H1 (cell line): ENCODE data around the gene CYP1A2. TPM values are rescaled to one million over a fixed set of nuclear protein-coding genes. Genes with fewer than 3 reads are reported as not detected.

ENCODE experiments used
- CTCF ChIA-PET: fragments of 300-600 bp; sonication (Branson Sonifier 250); formaldehyde crosslinking; loops from one replicate; lab custom pipeline; 2021; ENCODE audit not compliant: partially characterized antibody; lab: Charles Lee
- POLR2A ChIA-PET: fragments of 300-600 bp; sonication (Branson Sonifier 250); formaldehyde crosslinking; loops from one replicate; lab custom pipeline; 2021; ENCODE audit warnings: inconsistent platforms; ENCODE audit not compliant: partially characterized antibody; lab: Charles Lee
- DNase-seq, 2 experiments: peaks; one replicate each; pipeline versions ENCODE4 v3.0.0 to v3.0.0-alpha.2; 2010 to 2022; ENCODE audit warnings: low spot score in 2 of 2, low read depth in 1 of 2, mixed read lengths in 1 of 2
- FAIRE-seq: peaks from 2 replicates; lab custom pipeline; 2011; peaks lifted over from hg19 to GRCh38; lab: Jason Lieb, UNC
- H2AFZ ChIP-seq: 2 replicates; pipeline ENCODE4 v1.8.1; 2012; ENCODE audit warnings: low read length, inconsistent platforms
- H2AK5ac ChIP-seq: 2 replicates; pipeline ENCODE4 v1.6.1; 2013; ENCODE audit warnings: low read depth, low read length
- H2BK120ac ChIP-seq: replicated peaks from 2 replicates; pipeline ENCODE3; 2013; ENCODE audit warnings: low read depth, low read length, inconsistent platforms
- H2BK12ac ChIP-seq: 2 replicates; pipeline ENCODE4 v1.6.1; 2013; ENCODE audit warnings: low read depth, low read length
- H2BK15ac ChIP-seq: 2 replicates; pipeline ENCODE4 v1.6.1; 2013; ENCODE audit warnings: low read length
- H2BK20ac ChIP-seq: 2 replicates; pipeline ENCODE4 v1.6.1; 2013; ENCODE audit warnings: low read length
- H2BK5ac ChIP-seq: 2 replicates; pipeline ENCODE4 v1.6.1; 2013; ENCODE audit warnings: low read depth, low read length
- H3K14ac ChIP-seq: 2 replicates; pipeline ENCODE4 v1.6.1; 2013; ENCODE audit warnings: inconsistent platforms; ENCODE audit not compliant: insufficient read length
- H3K18ac ChIP-seq: 2 replicates; pipeline ENCODE4 v1.6.1; 2013; ENCODE audit warnings: low read length; ENCODE audit errors: extremely low read depth
- H3K23ac ChIP-seq: 2 replicates; pipeline ENCODE4 v1.6.1; 2013; ENCODE audit warnings: inconsistent platforms; ENCODE audit not compliant: insufficient read length
- H3K23me2 ChIP-seq: 2 replicates; pipeline ENCODE4 v1.6.1; 2013; ENCODE audit warnings: low read depth, low read length
- H3K27ac ChIP-seq: 2 replicates; pipeline ENCODE4 v1.6.1; 2011; ENCODE audit warnings: low read depth, low read length, inconsistent platforms
- H3K27me3 ChIP-seq, 4 experiments: replicated peaks in 1 of 4; 1 replicate in 1 of 4; 2 replicates in 3 of 4; pipeline versions ENCODE4 v1.6.1 to v1.8.1; 2011 to 2013; ENCODE audit warnings: low read length in 3 of 4, mild to moderate bottlenecking in 3 of 4, inconsistent platforms in 2 of 4, mixed read lengths in 2 of 4, moderate library complexity in 1 of 4; ENCODE audit not compliant: control insufficient read depth in 3 of 4, insufficient read depth in 3 of 4; ENCODE audit errors: extremely low read depth in 1 of 4
- H3K36me3 ChIP-seq, 4 experiments: 2 replicates each; pipeline versions ENCODE4 v1.6.1 to v1.8.1; 2011 to 2013; ENCODE audit warnings: mild to moderate bottlenecking in 4 of 4, low read length in 3 of 4, moderate library complexity in 2 of 4, control low read depth in 1 of 4, inconsistent platforms in 1 of 4; ENCODE audit not compliant: insufficient read depth in 4 of 4, control insufficient read depth in 2 of 4
- H3K4ac ChIP-seq: replicated peaks from 2 replicates; pipeline ENCODE3; 2013; ENCODE audit warnings: low read length, low read depth, mixed read lengths, inconsistent platforms; ENCODE audit not compliant: insufficient read length
- H3K4me1 ChIP-seq, 4 experiments: replicated peaks in 1 of 4; 1 replicate in 1 of 4; 2 replicates in 3 of 4; pipeline versions ENCODE4 v1.6.1 to v1.8.1; 2011 to 2013; ENCODE audit warnings: low read length in 3 of 4, inconsistent platforms in 2 of 4, mixed read lengths in 1 of 4; ENCODE audit not compliant: insufficient read depth in 4 of 4, control insufficient read depth in 3 of 4
- H3K4me2 ChIP-seq, 2 experiments: 2 replicates each; pipeline versions ENCODE4 v1.6.1 to v1.8.1; 2011 to 2013; ENCODE audit warnings: low read depth in 2 of 2, low read length in 2 of 2, control low read depth in 1 of 2, inconsistent platforms in 1 of 2, mild to moderate bottlenecking in 1 of 2; ENCODE audit not compliant: insufficient read depth in 1 of 2
- H3K4me3 ChIP-seq, 4 experiments: fragments of 200-600, 300-600 bp in 1 of 4; sonication (generic), shearing (Covaris generic), sonication (Bioruptor Twin) in 1 of 4; 2 replicates each; pipeline versions ENCODE4 v1.5.1 to v1.8.1; 2011 to 2016; ENCODE audit warnings: low read length in 4 of 4, low read depth in 3 of 4, control low read depth in 2 of 4, inconsistent platforms in 2 of 4, mild to moderate bottlenecking in 2 of 4, mixed read lengths in 1 of 4, moderate library complexity in 1 of 4; ENCODE audit not compliant: insufficient read depth in 2 of 4; ENCODE audit errors: extremely low read depth in 1 of 4
- H3K56ac ChIP-seq: replicated peaks from 2 replicates; pipeline ENCODE3; 2013; ENCODE audit warnings: low read depth, mild to moderate bottlenecking, mixed read lengths, low read length, inconsistent platforms; ENCODE audit not compliant: insufficient read length
- H3K79me1 ChIP-seq: 2 replicates; pipeline ENCODE4 v1.6.1; 2013; ENCODE audit warnings: low read depth, low read length, control low read depth
- H3K79me2 ChIP-seq, 2 experiments: 2 replicates each; pipeline versions ENCODE4 v1.6.1 to v1.8.1; 2012 to 2013; ENCODE audit warnings: low read length in 2 of 2, mild to moderate bottlenecking in 2 of 2, inconsistent platforms in 1 of 2; ENCODE audit not compliant: insufficient read depth in 2 of 2, control insufficient read depth in 1 of 2
- H3K9ac ChIP-seq, 4 experiments: replicated peaks in 1 of 4; 1 replicate in 1 of 4; 2 replicates in 3 of 4; pipeline versions ENCODE4 v1.6.1 to v1.8.1; 2011 to 2013; ENCODE audit warnings: low read depth in 3 of 4, low read length in 3 of 4, control low read depth in 2 of 4, mild to moderate bottlenecking in 2 of 4, moderate library complexity in 2 of 4, inconsistent platforms in 1 of 4; ENCODE audit errors: extremely low read depth in 1 of 4
- H3K9me3 ChIP-seq, 2 experiments: 2 replicates each; pipeline versions ENCODE4 v1.6.1 to v1.8.1; 2012 to 2013; ENCODE audit warnings: mild to moderate bottlenecking in 2 of 2, moderate library complexity in 2 of 2, control low read depth in 1 of 2, inconsistent platforms in 1 of 2, low read depth in 1 of 2, low read length in 1 of 2, mixed read lengths in 1 of 2; ENCODE audit not compliant: insufficient read depth in 2 of 2
- H4K20me1 ChIP-seq, 2 experiments: replicated peaks in 1 of 2; 2 replicates each; pipeline versions ENCODE3 to v1.8.1; 2011 to 2013; ENCODE audit warnings: inconsistent platforms in 2 of 2, low read length in 2 of 2, mild to moderate bottlenecking in 1 of 2; ENCODE audit not compliant: insufficient read depth in 2 of 2, control insufficient read depth in 1 of 2
- H4K5ac ChIP-seq: 2 replicates; pipeline ENCODE4 v1.6.1; 2013; ENCODE audit warnings: low read length, low read depth, mixed read lengths, inconsistent platforms; ENCODE audit not compliant: insufficient read length
- H4K8ac ChIP-seq: 2 replicates; pipeline ENCODE4 v1.8.0; 2013; ENCODE audit warnings: mild to moderate bottlenecking, moderate library complexity, low read length, inconsistent platforms; ENCODE audit not compliant: insufficient read depth; ENCODE audit errors: extremely low read depth
- H4K91ac ChIP-seq: replicated peaks from 2 replicates; pipeline ENCODE3; 2013; ENCODE audit warnings: low read length, mixed read lengths, inconsistent platforms; ENCODE audit not compliant: insufficient read length
- GTF2F1 ChIP-seq: IDR thresholded peaks from 2 replicates; pipeline ENCODE4 v1.6.1; 2012; ENCODE audit warnings: low read depth, low read length, improper control_type of control experiment, borderline replicate concordance
- KDM1A ChIP-seq: fragments of 200-600, 300-600 bp; sonication (generic); IDR thresholded peaks from 2 replicates; pipeline ENCODE4 v1.7.1; 2016; ENCODE audit warnings: mild to moderate bottlenecking, low read length, borderline replicate concordance
- SIN3A ChIP-seq, 2 experiments: IDR thresholded peaks in 1 of 2; conservative IDR thresholded peaks in 1 of 2; 2 replicates each; pipeline ENCODE4 v1.6.1; 2011 to 2012; ENCODE audit warnings: low read length in 2 of 2, improper control_type of control experiment in 1 of 2, low read depth in 1 of 2, mild to moderate bottlenecking in 1 of 2
- WGBS, 2 experiments: shearing (Covaris generic) in 1 of 2; methylation state at CpG; one replicate each; pipeline versions ENCODE4 v1.1.6 to v1.1.7; 2013 to 2015; ENCODE audit warnings: low lambda C conversion rate in 2 of 2, mixed read lengths in 2 of 2, inconsistent platforms in 1 of 2, low coverage in 1 of 2, missing lambda C conversion rate in 1 of 2; ENCODE audit not compliant: insufficient replicate concordance in 2 of 2, insufficient coverage in 1 of 2, insufficient read length in 1 of 2; ENCODE audit errors: extremely low coverage in 1 of 2, missing lambda C conversion rate in 1 of 2; 5-methylcytosine and 5-hydroxymethylcytosine counted together
- polyA plus RNA-seq, 7 experiments: library from polyadenylated mRNA; depleted of rRNA in 3 of 7; stranded (reverse) in 5 of 7; unstranded in 2 of 7; fragments of >200 nt in 5 of 7; fragments of 200-250 nt in 2 of 7; gene quantifications; 1 replicate in 5 of 7; 2 replicates in 1 of 7; 4 replicates in 1 of 7; pipeline versions ENCODE4 v1.2.1 to v1.2.3, GENCODE V29; 2011 to 2013; ENCODE audit warnings: missing spikeins in 2 of 7, mixed read lengths in 2 of 7
- total RNA-seq: library from RNA; stranded (reverse); fragmentation: NEBNext Ultra II Directional; extraction: Animal tissue kit (Norgen Biotek cat#: 25700); gene quantifications from 2 replicates; pipeline ENCODE4 v1.2.1, GENCODE V29; 2021

CYP1A2 gene
- total and polyA plus RNA-seq, 2 of the 8 experiments (the other 6 are each of a cell fraction or from before 2014, with no cell fraction given), result not detected

GRCh38 chr15:74712311-74712710 lies 36.3 kb upstream of the CYP1A2 start:
- H3K14ac ChIP-seq, result no peak overlapping the region
- no peak overlapping the region for H2BK15ac ChIP-seq
- no peak overlapping the region for H3K4me2 ChIP-seq
- WGBS, 2 experiments, result 80% methylated on average over 3 of the region's 3 CpGs; no CpG with 5 or more reads in 1 of the 2 experiments
- H3K79me2 ChIP-seq, result no peaks in the 10 kb centered on the region
- no peak overlapping the region for H2BK5ac ChIP-seq
- DNase-seq, result no peak
- H3K9me3 ChIP-seq, result 0 out of 4 replicates have a peak, but pooled peaks cover 0 to 2% of the 10 kb centered on the region in 2 experiments
- FAIRE-seq, result no peak
- H2AFZ ChIP-seq, result no peak overlapping the region
- H4K91ac ChIP-seq, result no peak overlapping the region
- H3K9ac ChIP-seq, result no peak overlapping the region
- H2BK12ac ChIP-seq, result no peak overlapping the region
- peaks cover 0 to 7% (median 3%) of the 10 kb centered on the region in 4 experiments; a peak in 3 of 7 replicates for H3K27me3 ChIP-seq
- H3K56ac ChIP-seq, result no peak overlapping the region
- POLR2A ChIA-PET, result interaction anchor here (1.0 kb wide), 1 partner anchor 9 kb away, joined by 3 read pairs; no protein-coding TSS in a partner anchor
- no peak overlapping the region for H3K27ac ChIP-seq
- H2BK120ac ChIP-seq, result no peak overlapping the region
- no peaks in the 10 kb centered on the region for H3K36me3 ChIP-seq
- no peak overlapping the region for H4K5ac ChIP-seq
- H2AK5ac ChIP-seq, result no peak overlapping the region
- no peak overlapping the region for H3K4me3 ChIP-seq
- no peak overlapping the region for H3K4ac ChIP-seq
- H3K23me2 ChIP-seq, result no peaks in the 10 kb centered on the region; the same call in 1 of the 2 replicates
- H3K4me1 ChIP-seq, result no peaks in the 10 kb centered on the region
- CTCF ChIA-PET, result interaction anchor here (0.9 kb wide), 1 partner anchor 21 kb away, joined by 4 read pairs; no protein-coding TSS in a partner anchor
- no peaks in the 10 kb centered on the region for H4K20me1 ChIP-seq
- no peak overlapping the region for H3K18ac ChIP-seq
- H4K8ac ChIP-seq, result no peak overlapping the region
- H3K23ac ChIP-seq, result no peak overlapping the region
- no peak overlapping the region for H2BK20ac ChIP-seq
- no peaks in the 10 kb centered on the region for H3K79me1 ChIP-seq
- TF ChIP-seq KDM1A (no peak), GTF2F1 (no peak), SIN3A (conservative IDR thresholded peaks at IDR 0.05 in 1 of 2, IDR thresholded peaks at IDR 0.05 in 1 of 2; ENCODE audit: low read depth in 1 of 2, low read length in 2 of 2) (no peak)
